Glutamatergic neuron (in vitro differentiated cells): ENCODE measurements around the gene AP4E1. TPM values are rescaled to one million over a fixed set of nuclear protein-coding genes. Genes with fewer than 3 reads are reported as not detected.
A peak's percentile ranks its signal among the peaks of the same experiment; 100 is the strongest.
"Not testable (repeated sequence)": the region's sequence is repeated elsewhere in the genome, so short reads cannot be mapped to it uniquely, and the experiment has no call there.

Source experiments
- DNase-seq: peaks from one replicate; pipeline ENCODE4 v3.0.0; 2022
- H3K27ac Mint-ChIP-seq: one replicate; pipeline ENCODE4 v1.8.0; 2020; ENCODE audit warnings: mild to moderate bottlenecking, mixed read lengths, inconsistent platforms; ENCODE audit not compliant: unreplicated experiment
- H3K27me3 Mint-ChIP-seq: one replicate; pipeline ENCODE4 v1.8.0; 2020; ENCODE audit warnings: mild to moderate bottlenecking, moderate library complexity, mixed read lengths, inconsistent platforms; ENCODE audit not compliant: unreplicated experiment
- H3K36me3 Mint-ChIP-seq: one replicate; pipeline ENCODE4 v1.8.0; 2020; ENCODE audit warnings: mild to moderate bottlenecking, mixed read lengths, inconsistent platforms; ENCODE audit not compliant: unreplicated experiment
- H3K4me1 Mint-ChIP-seq: one replicate; pipeline ENCODE4 v1.8.0; 2020; ENCODE audit warnings: mild to moderate bottlenecking, low read depth, mixed read lengths, inconsistent platforms; ENCODE audit not compliant: unreplicated experiment
- H3K4me3 Mint-ChIP-seq: one replicate; pipeline ENCODE4 v1.8.0; 2020; ENCODE audit warnings: mild to moderate bottlenecking, mixed read lengths, inconsistent platforms; ENCODE audit not compliant: unreplicated experiment
- H3K9me3 Mint-ChIP-seq: one replicate; pipeline ENCODE4 v1.8.0; 2020; ENCODE audit warnings: mild to moderate bottlenecking, moderate library complexity, mixed read lengths, inconsistent platforms; ENCODE audit not compliant: unreplicated experiment
- total RNA-seq: library from RNA; stranded (reverse); fragmentation: NEBNext Ultra II Directional; extraction: Animal tissue kit (Norgen Biotek cat#: 25700); gene quantifications from one replicate; pipeline ENCODE4 v1.2.1, GENCODE V29; 2021; ENCODE audit not compliant: unreplicated experiment
- TF ChIP-seq, protein P1 (sequence below): fragments of 200-600 bp; sonication (generic); IDR thresholded peaks from one replicate; pipeline ENCODE4 v1.5.0; 2021; ENCODE audit not compliant: partially characterized antibody, unreplicated experiment

The AP4E1 gene
- total RNA-seq, 1 donor from 2014 or later, result 15.9 TPM

DNA sequence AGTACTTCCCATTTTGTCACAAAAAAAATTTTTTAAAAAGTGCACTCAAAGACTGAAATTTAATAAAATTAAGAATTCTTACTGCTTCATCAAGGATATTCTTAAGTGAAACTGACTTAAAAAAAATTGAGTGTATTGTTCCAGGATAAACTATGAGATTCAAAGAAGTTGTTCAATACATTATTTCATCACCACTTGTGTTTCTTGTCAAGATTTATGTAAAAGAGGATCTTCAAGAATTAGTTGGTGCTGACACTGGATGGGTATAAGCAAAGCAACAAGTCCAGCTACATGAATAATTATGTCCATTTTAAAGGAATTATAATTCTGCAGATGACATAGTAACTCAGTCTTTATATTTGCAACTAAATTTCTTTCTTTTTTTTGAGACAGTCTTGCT lies 4.3 kb upstream of the AP4E1 start:
- Mint-ChIP-seq H3K4me1 (peaks cover 3% of the 10 kb centered on the region), H3K9me3 (peaks cover 7% of the 10 kb centered on the region), H3K27me3 (peaks cover 5% of the 10 kb centered on the region), H3K27ac (no peak overlapping the region), H3K4me3 (no peak overlapping the region), H3K36me3 (no peaks in the 10 kb centered on the region)
- DNase-seq, result no peak
- TF ChIP-seq, protein P1, sequence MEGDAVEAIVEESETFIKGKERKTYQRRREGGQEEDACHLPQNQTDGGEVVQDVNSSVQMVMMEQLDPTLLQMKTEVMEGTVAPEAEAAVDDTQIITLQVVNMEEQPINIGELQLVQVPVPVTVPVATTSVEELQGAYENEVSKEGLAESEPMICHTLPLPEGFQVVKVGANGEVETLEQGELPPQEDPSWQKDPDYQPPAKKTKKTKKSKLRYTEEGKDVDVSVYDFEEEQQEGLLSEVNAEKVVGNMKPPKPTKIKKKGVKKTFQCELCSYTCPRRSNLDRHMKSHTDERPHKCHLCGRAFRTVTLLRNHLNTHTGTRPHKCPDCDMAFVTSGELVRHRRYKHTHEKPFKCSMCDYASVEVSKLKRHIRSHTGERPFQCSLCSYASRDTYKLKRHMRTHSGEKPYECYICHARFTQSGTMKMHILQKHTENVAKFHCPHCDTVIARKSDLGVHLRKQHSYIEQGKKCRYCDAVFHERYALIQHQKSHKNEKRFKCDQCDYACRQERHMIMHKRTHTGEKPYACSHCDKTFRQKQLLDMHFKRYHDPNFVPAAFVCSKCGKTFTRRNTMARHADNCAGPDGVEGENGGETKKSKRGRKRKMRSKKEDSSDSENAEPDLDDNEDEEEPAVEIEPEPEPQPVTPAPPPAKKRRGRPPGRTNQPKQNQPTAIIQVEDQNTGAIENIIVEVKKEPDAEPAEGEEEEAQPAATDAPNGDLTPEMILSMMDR, result no peak

DNA sequence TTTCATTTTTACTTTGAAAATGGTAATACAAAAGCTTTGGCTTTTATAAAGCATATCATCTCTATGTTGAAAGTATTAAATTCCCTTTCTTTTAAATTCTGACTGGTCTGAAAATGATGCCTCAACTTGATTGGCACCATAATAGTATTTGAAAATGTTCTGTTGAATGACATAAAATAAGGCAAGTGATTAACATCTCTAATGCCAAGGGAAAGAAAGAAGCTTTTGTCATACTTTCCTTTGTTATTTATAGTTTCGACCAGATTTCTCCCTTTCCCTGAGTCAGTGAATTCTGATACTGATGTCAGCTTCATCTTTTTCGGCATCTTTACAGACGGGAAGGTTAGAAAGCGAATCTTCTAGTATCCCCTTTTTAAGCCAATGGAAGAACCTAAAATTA lies 3.4 kb upstream of the AP4E1 start:
- TF ChIP-seq, protein P1, result no peak
- DNase-seq, result no peak

DNA sequence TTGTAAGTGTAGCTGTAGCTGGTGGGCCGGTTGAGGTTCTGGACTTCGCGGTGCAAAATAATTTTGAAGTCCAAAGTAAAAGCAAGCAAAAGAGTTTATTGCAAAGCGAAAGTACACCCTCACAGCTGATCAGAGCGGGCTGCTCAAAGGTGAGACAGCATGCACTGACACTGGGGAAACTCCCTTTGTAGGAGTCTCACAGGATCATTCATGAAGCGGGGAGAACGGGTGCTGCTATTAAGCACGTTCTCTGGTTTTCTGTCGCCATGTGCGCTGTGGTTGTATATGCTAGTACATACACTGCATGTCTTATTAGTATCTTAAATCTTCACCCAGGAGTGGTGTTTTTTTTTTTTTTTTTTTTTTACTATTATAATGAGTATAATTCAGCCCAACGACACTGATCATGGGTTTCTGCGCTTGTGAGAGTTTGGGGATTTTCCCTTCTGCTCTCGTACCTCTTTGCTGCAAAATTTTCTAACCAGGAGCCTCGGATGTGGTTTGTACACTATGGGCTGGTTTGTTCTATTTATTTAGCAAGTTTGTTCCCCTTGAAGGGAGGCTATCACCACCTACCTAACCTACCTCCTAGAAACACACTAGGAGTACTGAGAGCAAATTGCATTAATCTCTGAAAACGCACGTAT lies 1.4 kb upstream of the AP4E1 start:
- Mint-ChIP-seq H3K36me3 (no peaks in the 10 kb centered on the region), H3K4me3 (peak overlapping the region; percentile 88), H3K27ac (peak overlapping the region; percentile 66), H3K27me3 (peaks cover 5% of the 10 kb centered on the region), H3K9me3 (peaks cover 9% of the 10 kb centered on the region), H3K4me1 (peaks cover 3% of the 10 kb centered on the region)
- no peak for DNase-seq
- TF ChIP-seq, protein P1, result no peak

More for the DNA sequence above, 3.4 kb upstream of the AP4E1 start:
- Mint-ChIP-seq H3K9me3 (peaks cover 7% of the 10 kb centered on the region), H3K27me3 (peaks cover 5% of the 10 kb centered on the region), H3K4me3 (no peak overlapping the region), H3K4me1 (peaks cover 3% of the 10 kb centered on the region), H3K36me3 (no peaks in the 10 kb centered on the region), H3K27ac (no peak overlapping the region)

DNA sequence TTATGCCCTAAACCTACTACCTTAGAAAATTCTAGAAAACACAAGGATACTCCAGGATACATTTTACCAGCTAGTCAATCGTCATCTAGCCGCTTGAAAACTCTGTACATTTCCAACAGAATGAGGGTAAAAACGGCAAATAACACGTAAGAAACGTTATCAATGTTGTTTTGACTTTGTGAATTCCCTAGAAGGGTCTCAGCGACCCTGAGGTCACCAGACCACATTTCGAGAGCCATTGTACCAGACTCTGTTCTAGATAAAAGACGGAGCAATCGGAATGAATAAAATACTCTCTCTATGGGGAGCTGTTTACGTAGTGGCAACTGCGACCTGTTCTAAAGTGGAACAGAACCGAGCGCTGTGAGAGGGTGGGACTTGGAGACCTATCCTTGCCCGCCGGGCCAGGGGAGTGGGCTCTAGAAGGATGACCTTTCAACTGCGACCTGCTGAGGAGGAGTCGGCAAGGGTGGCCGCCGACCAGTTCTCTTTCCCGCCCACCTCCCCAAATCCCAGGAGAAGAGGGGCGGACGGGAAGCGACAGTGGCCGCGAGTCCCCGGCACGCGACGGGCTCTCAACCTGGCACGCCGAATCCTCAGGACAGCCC lies 778 bp upstream of the AP4E1 start:
- Mint-ChIP-seq H3K27me3 (peaks cover 5% of the 10 kb centered on the region), H3K4me3 (peak overlapping the region; percentile 88), H3K9me3 (peaks cover 9% of the 10 kb centered on the region), H3K4me1 (peaks cover 3% of the 10 kb centered on the region), H3K27ac (peak overlapping the region; percentile 66), H3K36me3 (no peaks in the 10 kb centered on the region)
- TF ChIP-seq, protein P1, result no peak
- DNase-seq, result peak; percentile 66

DNA sequence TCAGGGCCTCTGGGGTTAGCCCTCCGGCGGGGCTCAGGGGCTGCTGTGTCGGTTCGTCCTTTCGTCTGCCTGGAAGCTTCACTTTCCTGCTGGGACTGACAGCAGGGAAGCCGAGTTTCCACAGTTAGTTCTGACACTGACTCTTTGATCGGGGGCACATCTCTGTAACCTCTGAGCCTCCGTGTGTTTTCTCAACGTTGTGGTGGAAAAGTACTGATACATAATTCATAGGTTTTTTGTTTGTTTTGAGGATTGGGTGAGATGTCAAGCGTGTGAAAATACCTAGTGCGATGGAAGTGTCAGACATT lies 481 bp downstream of the AP4E1 start:
- H3K27ac Mint-ChIP-seq, result peak overlapping the region; percentile 65
- DNase-seq, result no peak
- TF ChIP-seq, protein P1, result no peak
- H3K4me3 Mint-ChIP-seq, result peak overlapping the region; percentile 100
- no peaks in the 10 kb centered on the region for H3K36me3 Mint-ChIP-seq
- H3K4me1 Mint-ChIP-seq, result peaks cover 3% of the 10 kb centered on the region
- peaks cover 9% of the 10 kb centered on the region for H3K9me3 Mint-ChIP-seq
- H3K27me3 Mint-ChIP-seq, result peaks cover 5% of the 10 kb centered on the region

DNA sequence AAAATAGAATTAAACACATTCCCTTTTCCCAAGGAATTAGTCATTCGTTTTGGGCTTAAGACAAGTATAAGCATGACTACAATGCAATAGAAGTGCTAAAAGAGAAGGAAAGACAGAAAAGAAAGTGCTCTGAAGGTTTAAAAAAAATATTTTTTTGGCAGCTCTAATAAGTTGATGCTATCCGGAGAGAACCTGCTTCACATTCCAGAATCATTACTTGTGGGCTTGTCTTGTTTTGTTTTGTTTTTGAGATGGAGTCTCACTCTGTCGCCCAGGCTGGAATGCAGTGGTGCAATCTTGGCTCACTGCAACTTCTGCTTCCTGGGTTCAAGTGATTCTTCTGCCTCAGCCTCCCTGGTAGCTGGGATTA lies 1.9 kb downstream of the AP4E1 start:
- H3K27ac Mint-ChIP-seq, H3K27me3 Mint-ChIP-seq, H3K9me3 Mint-ChIP-seq, H3K4me3 Mint-ChIP-seq, H3K36me3 Mint-ChIP-seq, H3K4me1 Mint-ChIP-seq, DNase-seq: not testable (repeated sequence)
